HepG2 (cell line): ENCODE measurements around the gene SURF6. TPM values are rescaled to one million over a fixed set of nuclear protein-coding genes. Genes with fewer than 3 reads are reported as not detected.

Experiments
- ATAC-seq: fragments of 200-7000 bp; cut with Tn5 transposase; 3 replicates; pipeline ENCODE4 v1.9.1; 2020; ENCODE audit warnings: mild to moderate bottlenecking, moderate library complexity
- BruUV-seq: library from RNA; stranded (reverse); fragments of 400-500 nt; replicated peaks from 2 replicates; lab custom pipeline; 2021; lab: Mats Ljungman, UMichigan
- CTCF ChIA-PET: fragments of 300-600 bp; formaldehyde crosslinking; extraction: SDS; loops from one replicate; lab custom pipeline; 2021; ENCODE audit warnings: low total read pairs, inconsistent platforms, low intra/inter-chr PET ratio; lab: Yijun Ruan, JAX
- POLR2A ChIA-PET: fragments of 350-600 bp; sonication (Branson Sonifier 250); formaldehyde crosslinking; loops from one replicate; lab custom pipeline; 2020; ENCODE audit warnings: antibody characterized with exemption, inconsistent platforms; lab: Yijun Ruan, JAX
- DNase-seq: peaks from one replicate; pipeline ENCODE4 v3.0.0-alpha.2; 2015; ENCODE audit warnings: low spot score
- FAIRE-seq: peaks from 3 replicates; lab custom pipeline; 2011; peaks lifted over from hg19 to GRCh38; lab: Jason Lieb, UNC
- H2AFZ ChIP-seq: one replicate; pipeline ENCODE4 v1.6.1; 2011; ENCODE audit warnings: low read length, inconsistent platforms
- H3K27ac ChIP-seq: fragments of 300-600 bp; 3 replicates; pipeline ENCODE4 v1.8.0; 2011; ENCODE audit warnings: mixed run types, mild to moderate bottlenecking, mixed read lengths, low read length, inconsistent platforms; ENCODE audit not compliant: insufficient read depth; ENCODE audit errors: extremely low read length
- H3K27me3 ChIP-seq, 2 experiments: fragments of 200-600 bp in 1 of 2; 2 replicates in 1 of 2; 3 replicates in 1 of 2; pipeline versions ENCODE4 v1.6.0 to v1.8.0; 2011; ENCODE audit warnings: low read length in 2 of 2, mild to moderate bottlenecking in 2 of 2, moderate library complexity in 2 of 2, inconsistent platforms in 1 of 2; ENCODE audit not compliant: insufficient read depth in 2 of 2, control insufficient read depth in 1 of 2
- H3K36me3 ChIP-seq, 2 experiments: fragments of 200-600 bp in 1 of 2; replicated peaks in 1 of 2; 2 replicates in 1 of 2; 3 replicates in 1 of 2; pipeline versions ENCODE4 v1.5.1 to v1.8.0; 2011; ENCODE audit warnings: low read length in 2 of 2, inconsistent platforms in 1 of 2; ENCODE audit not compliant: insufficient read depth in 2 of 2, control insufficient read depth in 1 of 2
- H3K4me1 ChIP-seq: 2 replicates; pipeline ENCODE4 v1.5.1; 2012; ENCODE audit warnings: low read length, inconsistent platforms; ENCODE audit not compliant: insufficient read depth
- H3K4me2 ChIP-seq: 2 replicates; pipeline ENCODE4 v1.6.0; 2011; ENCODE audit warnings: low read depth, low read length, inconsistent platforms
- H3K4me3 ChIP-seq, 3 experiments: fragments of 200-600 bp in 1 of 3; sonication (generic), shearing (Covaris generic) in 1 of 3; replicated peaks in 1 of 3; 2 replicates each; pipeline ENCODE4 v1.5.1; 2011 to 2016; ENCODE audit warnings: low read length in 3 of 3, inconsistent platforms in 2 of 3, low read depth in 2 of 3, mild to moderate bottlenecking in 2 of 3, control low read depth in 1 of 3, mixed read lengths in 1 of 3; ENCODE audit not compliant: insufficient read depth in 1 of 3
- H3K79me2 ChIP-seq: one replicate; pipeline ENCODE4 v1.6.1; 2011; ENCODE audit warnings: low read length, inconsistent platforms; ENCODE audit not compliant: insufficient read depth
- H3K9ac ChIP-seq: 2 replicates; pipeline ENCODE4 v1.6.0; 2011; ENCODE audit warnings: mild to moderate bottlenecking, low read depth, low read length, inconsistent platforms; ENCODE audit not compliant: insufficient read depth
- H3K9me3 ChIP-seq: 2 replicates; pipeline ENCODE4 v1.5.1; 2012; ENCODE audit warnings: mild to moderate bottlenecking, low read length
- H4K20me1 ChIP-seq: 2 replicates; pipeline ENCODE4 v1.6.0; 2011; ENCODE audit warnings: inconsistent platforms, mild to moderate bottlenecking, low read length, moderate library complexity; ENCODE audit not compliant: insufficient read depth
- DNMT1 ChIP-seq: sonication (generic); formaldehyde crosslinking; IDR thresholded peaks from 2 replicates; pipeline ENCODE4 v1.5.1; 2020; ENCODE audit warnings: mild to moderate bottlenecking, missing genetic modification reagents
- DR1 ChIP-seq: sonication (generic); formaldehyde crosslinking; IDR thresholded peaks from 2 replicates; pipeline ENCODE4 v1.8.0; 2021; ENCODE audit warnings: mild to moderate bottlenecking, missing genetic modification reagents, inconsistent platforms
- ELF1 ChIP-seq: sonication (generic); formaldehyde crosslinking; IDR thresholded peaks from 2 replicates; pipeline ENCODE4 v1.4.0; 2020; ENCODE audit warnings: missing genetic modification reagents
- KDM5A ChIP-seq: fragments of 200-600 bp; sonication (generic); IDR thresholded peaks from 2 replicates; pipeline ENCODE4 v1.7.0; 2018; ENCODE audit warnings: antibody characterized with exemption, mild to moderate bottlenecking, low read length, borderline replicate concordance
- MIER2 ChIP-seq: IDR thresholded peaks from 2 replicates; pipeline ENCODE4 v1.6.1; 2016; ENCODE audit warnings: missing biosample characterization, missing genetic modification reagents
- NFE2L2 ChIP-seq: fragments of 150-350 bp; IDR thresholded peaks from 2 replicates; pipeline ENCODE4 v1.6.1; 2014; ENCODE audit warnings: low read length
- PITX1 ChIP-seq: sonication (generic); formaldehyde crosslinking; IDR thresholded peaks from 2 replicates; pipeline ENCODE4 v1.5.1; 2020; ENCODE audit warnings: mild to moderate bottlenecking, missing genetic modification reagents
- RXRA ChIP-seq: sonication (generic); formaldehyde crosslinking; IDR thresholded peaks from 2 replicates; pipeline ENCODE4 v1.5.1; 2020; ENCODE audit warnings: missing genetic modification reagents
- ZC3H13 ChIP-seq: sonication (generic); formaldehyde crosslinking; IDR thresholded peaks from 2 replicates; pipeline ENCODE4 v1.8.1; 2023; ENCODE audit warnings: mild to moderate bottlenecking, missing genetic modification reagents, moderate library complexity
- ZMAT3 ChIP-seq: sonication (generic); formaldehyde crosslinking; conservative IDR thresholded peaks from 2 replicates; pipeline ENCODE4 v1.7.0; 2021; ENCODE audit warnings: missing genetic modification reagents
- ZNF570 ChIP-seq: sonication (generic); formaldehyde crosslinking; IDR thresholded peaks from 2 replicates; pipeline ENCODE4 v1.4.0; 2020; ENCODE audit warnings: mild to moderate bottlenecking, missing genetic modification reagents, borderline replicate concordance
- ZNF746 ChIP-seq: sonication (generic); formaldehyde crosslinking; IDR thresholded peaks from 2 replicates; pipeline ENCODE4 v1.8.0; 2022; ENCODE audit warnings: mild to moderate bottlenecking, missing genetic modification reagents
- ZNF788 ChIP-seq: sonication (generic); formaldehyde crosslinking; IDR thresholded peaks from 2 replicates; pipeline ENCODE4 v1.5.0; 2020; ENCODE audit warnings: mild to moderate bottlenecking, missing genetic modification reagents, borderline replicate concordance
- WGBS: methylation state at CpG from one replicate; pipeline ENCODE4 v1.1.6; 2017; ENCODE audit warnings: low lambda C conversion rate; 5-methylcytosine and 5-hydroxymethylcytosine counted together
- in situ Hi-C: cut with HindIII; loops from 2 replicates; pipeline ENCODE4 v1.10.0; 2017; ENCODE audit warnings: low pct_unique_long_range_greater_than_20kb; ENCODE audit not compliant: extremely low pct_ligation_motif_present
- intact Hi-C: fragments of 100-400 bp; cut with micrococcal nuclease; formaldehyde crosslinking; loops from one replicate; pipeline ENCODE4 v1.10.0; 2022; ENCODE audit not compliant: unreplicated experiment
- polyA plus RNA-seq, 8 experiments: library from polyadenylated mRNA; depleted of rRNA in 3 of 8; stranded (reverse) in 7 of 8; unstranded in 1 of 8; fragments of >200 nt; fragmentation: Illumina TruSeq in 4 of 8; extraction: Trizol in 4 of 8; gene quantifications; 2 replicates each; pipeline versions ENCODE4 v1.2.1 to v1.2.3, GENCODE V29; 2011 to 2016; ENCODE audit warnings: low read depth in 4 of 8, missing spikeins in 1 of 8, mixed read lengths in 1 of 8; ENCODE audit not compliant: insufficient read depth in 1 of 8
- total RNA-seq, 5 experiments: library from RNA; depleted of rRNA; stranded (reverse); fragments of >200 nt; fragmentation: Illumina TruSeq; extraction: Trizol; gene quantifications; 2 replicates each; pipeline ENCODE4 v1.2.3, GENCODE V29; 2016; ENCODE audit warnings: low read depth in 1 of 5
- TF ChIP-seq, protein P1 (sequence below): sonication (generic); formaldehyde crosslinking; IDR thresholded peaks from 2 replicates; pipeline ENCODE4 v1.8.0; 2022; ENCODE audit warnings: missing genetic modification reagents, low read depth, mild to moderate bottlenecking, borderline replicate concordance

The SURF6 gene
- total and polyA plus RNA-seq, 2 of the 13 experiments (the other 11 are each of a cell fraction or from before 2014, with no cell fraction given) = 5.9 to 14.7 TPM

DNA sequence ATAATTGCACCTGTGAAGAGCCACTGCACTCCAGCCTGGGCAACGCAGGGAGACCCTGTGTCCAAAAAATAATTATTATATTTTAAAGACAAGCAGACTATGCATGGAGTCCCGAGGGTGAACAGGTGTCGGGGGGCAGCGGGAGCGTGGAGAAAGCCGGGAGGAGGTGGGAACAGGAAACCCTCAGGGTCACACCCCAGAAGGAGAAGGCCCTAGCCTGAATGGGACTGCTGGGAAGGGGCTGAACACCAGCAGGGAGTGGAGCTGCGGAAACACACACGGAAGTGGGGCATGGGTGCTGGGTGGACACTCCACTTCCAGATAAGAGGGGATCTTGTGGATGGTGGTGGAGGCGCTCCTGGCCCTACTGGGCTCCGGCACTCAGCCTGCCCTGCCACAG is 12.8 kb downstream of the SURF6 start:
- Histone ChIP-seq H3K4me3 (no peak overlapping the region), H3K36me3 (no peaks in the 10 kb centered on the region), H3K4me1 (no peaks in the 10 kb centered on the region), H2AFZ (no peak overlapping the region), H3K4me2 (no peak overlapping the region), H4K20me1 (no peaks in the 10 kb centered on the region), H3K9ac (no peak overlapping the region), H3K27me3 (peaks cover 1 to 2% of the 10 kb centered on the region in 2 experiments; a peak in 2 of 5 replicates), H3K27ac (no peak overlapping the region), H3K79me2 (no peaks in the 10 kb centered on the region), H3K9me3 (peaks cover 9% of the 10 kb centered on the region; the same call in 1 of the 2 replicates)
- no peak for DNase-seq
- BruUV-seq = no TSS peak
- POLR2A ChIA-PET = no interaction called here
- FAIRE-seq = no peak
- whole genome bisulfite sequencing = 54% methylated on average over 10 of the region's 10 CpGs
- intact Hi-C loops = no loop called here
- in situ Hi-C loops = loop anchor here (10.0 kb wide), 1 partner anchor 78 kb away; no protein-coding TSS in a partner anchor
- ATAC-seq = no peak
- CTCF ChIA-PET = no interaction called here
- TF ChIP-seq DR1 (CRISPR knock-in tag) = no peak

DNA sequence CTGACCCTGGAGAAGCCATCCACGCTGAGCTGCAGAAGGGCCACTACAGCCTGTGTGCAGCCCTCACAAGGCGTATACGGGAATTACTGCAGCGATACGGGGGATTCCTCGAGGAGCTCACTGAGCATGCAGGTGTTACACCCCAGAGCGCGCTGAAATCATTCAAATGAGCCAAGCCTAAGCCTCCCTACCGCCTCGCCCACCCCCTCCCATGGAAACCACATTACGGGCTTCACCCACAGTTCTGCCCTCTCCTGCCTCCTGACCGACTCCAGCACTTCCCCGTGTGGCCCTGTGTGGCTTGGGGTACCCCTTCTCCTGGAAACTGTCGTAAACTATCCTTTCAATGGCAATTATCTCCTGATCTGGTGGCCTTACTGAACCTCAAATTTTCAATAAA is 13.3 kb downstream of the SURF6 start:
- in situ Hi-C loops (loop anchor here (10.0 kb wide), 1 partner anchor 78 kb away; no protein-coding TSS in a partner anchor), intact Hi-C loops (no loop called here)
- no peak overlapping the region for H3K9ac ChIP-seq
- H3K27me3 ChIP-seq = peaks cover 1 to 2% of the 10 kb centered on the region in 2 experiments; a peak in 2 of 5 replicates
- no peak overlapping the region for H3K27ac ChIP-seq
- H3K4me2 ChIP-seq = no peak overlapping the region
- H3K79me2 ChIP-seq = no peaks in the 10 kb centered on the region
- no peak for ATAC-seq
- no TSS peak for BruUV-seq
- POLR2A ChIA-PET = no interaction called here
- no peaks in the 10 kb centered on the region for H4K20me1 ChIP-seq
- TF ChIP-seq PITX1 (CRISPR knock-in tag) = no peak
- TF ChIP-seq, protein P1, sequence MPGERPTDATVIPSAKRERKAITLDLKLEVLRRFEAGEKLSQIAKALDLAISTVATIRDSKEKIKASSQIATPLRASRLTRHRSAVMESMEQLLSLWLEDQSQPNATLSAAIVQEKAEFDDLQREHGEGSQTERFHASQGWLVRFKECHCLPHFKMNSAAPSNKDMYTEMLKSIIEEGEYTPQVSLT (CRISPR knock-in tag) = no peak
- TF ChIP-seq ZNF746 (CRISPR knock-in tag) = no peak
- TF ChIP-seq ELF1 (CRISPR knock-in tag) = no peak
- TF ChIP-seq RXRA = no peak
- no peak for TF ChIP-seq ZMAT3 (CRISPR knock-in tag)
- no peak for TF ChIP-seq ZNF788 (CRISPR knock-in tag)
- no peak for TF ChIP-seq MIER2 (CRISPR knock-in tag)
- no peak for TF ChIP-seq NFE2L2
- TF ChIP-seq DNMT1 (CRISPR knock-in tag) = no peak
- no peak for TF ChIP-seq ZC3H13
- TF ChIP-seq KDM5A = no peak
- no peak for TF ChIP-seq ZNF570 (CRISPR knock-in tag)
- TF ChIP-seq, all 625 proteins: peak for 0
- CTCF ChIA-PET = no interaction called here
- H3K4me1 ChIP-seq = no peaks in the 10 kb centered on the region
- no peak for FAIRE-seq
- H3K9me3 ChIP-seq = peaks cover 9% of the 10 kb centered on the region; the same call in 1 of the 2 replicates
- WGBS = 64% methylated on average over 4 of the region's 14 CpGs
- H2AFZ ChIP-seq = no peak overlapping the region
- no peak overlapping the region for H3K4me3 ChIP-seq
- DNase-seq = no peak
- H3K36me3 ChIP-seq = no peaks in the 10 kb centered on the region
